MM.1S (cell line): Measurements from ENCODE around the gene SCO2.

ENCODE experiments used
- DNase-seq: peaks from one replicate; pipeline ENCODE4 v3.0.0-alpha.2; 2015
- H2AFZ ChIP-seq: fragments of 300-600 bp; sonication (generic); 2 replicates; pipeline ENCODE4 v1.6.0; 2016; ENCODE audit warnings: antibody characterized with exemption, low read length
- H3F3A ChIP-seq: fragments of 300-600 bp; sonication (generic); 2 replicates; pipeline ENCODE4 v1.6.1; 2016; ENCODE audit warnings: mild to moderate bottlenecking, antibody characterized with exemption, low read length, moderate library complexity, mixed read lengths; ENCODE audit not compliant: insufficient read depth
- H3K27ac ChIP-seq: fragments of 300-600 bp; sonication (generic); 2 replicates; pipeline ENCODE4 v1.5.1; 2016; ENCODE audit warnings: mild to moderate bottlenecking, low read length
- H3K27me3 ChIP-seq: fragments of 300-600 bp; sonication (generic); replicated peaks from 2 replicates; pipeline ENCODE4 v1.6.0; 2016; ENCODE audit warnings: low read length; ENCODE audit not compliant: insufficient read depth
- H3K36me3 ChIP-seq: fragments of 300-600 bp; sonication (generic); replicated peaks from 2 replicates; pipeline ENCODE4 v1.6.1; 2016; ENCODE audit warnings: mild to moderate bottlenecking, low read length, mixed read lengths; ENCODE audit not compliant: insufficient read depth
- H3K4me1 ChIP-seq: fragments of 300-600 bp; sonication (generic); 2 replicates; pipeline ENCODE4 v1.6.1; 2016; ENCODE audit warnings: low read length, mixed read lengths
- H3K4me2 ChIP-seq: fragments of 300-600 bp; sonication (generic); 2 replicates; pipeline ENCODE4 v1.6.0; 2016; ENCODE audit warnings: low read depth, low read length
- H3K4me3 ChIP-seq: fragments of 300-600 bp; sonication (generic); 2 replicates; pipeline ENCODE4 v1.5.1; 2016; ENCODE audit warnings: low read length, mixed read lengths
- H3K79me2 ChIP-seq: fragments of 300-600 bp; sonication (generic); 2 replicates; pipeline ENCODE4 v1.6.1; 2016; ENCODE audit warnings: mixed run types, low read length, mixed read lengths
- H3K9ac ChIP-seq: fragments of 300-600 bp; sonication (generic); 2 replicates; pipeline ENCODE4 v1.6.1; 2016; ENCODE audit warnings: low read length, mixed read lengths
- H3K9me2 ChIP-seq: fragments of 300-600 bp; sonication (generic); replicated peaks from 2 replicates; pipeline ENCODE4 v1.6.1; 2016; ENCODE audit warnings: mild to moderate bottlenecking, low read length, mixed read lengths; ENCODE audit not compliant: insufficient read depth
- H3K9me3 ChIP-seq: fragments of 300-600 bp; sonication (generic); replicated peaks from 2 replicates; pipeline ENCODE4 v1.6.1; 2016; ENCODE audit warnings: mild to moderate bottlenecking, low read length, mixed read lengths; ENCODE audit not compliant: insufficient read depth
- H4K20me1 ChIP-seq: fragments of 300-600 bp; sonication (generic); 2 replicates; pipeline ENCODE4 v1.6.1; 2016; ENCODE audit warnings: mild to moderate bottlenecking, low read length, moderate library complexity, mixed read lengths; ENCODE audit not compliant: insufficient read depth
- EZH2 ChIP-seq: fragments of 300-600 bp; sonication (generic); optimal IDR thresholded peaks from 2 replicates; pipeline ENCODE3; 2017; ENCODE audit warnings: low read depth, mild to moderate bottlenecking, antibody characterized with exemption, low read length, mixed read lengths
- EZH2phosphoT487 ChIP-seq: fragments of 300-600 bp; sonication (generic); IDR thresholded peaks from 2 replicates; pipeline ENCODE4 v1.6.1; 2018; ENCODE audit warnings: antibody characterized with exemption, low read length
- TF ChIP-seq, protein P1 (sequence below): fragments of 300-600 bp; sonication (generic); IDR thresholded peaks from 2 replicates; pipeline ENCODE4 v1.5.1; 2016; ENCODE audit warnings: antibody characterized with exemption, low read length, mixed read lengths

Gene SCO2

DNA sequence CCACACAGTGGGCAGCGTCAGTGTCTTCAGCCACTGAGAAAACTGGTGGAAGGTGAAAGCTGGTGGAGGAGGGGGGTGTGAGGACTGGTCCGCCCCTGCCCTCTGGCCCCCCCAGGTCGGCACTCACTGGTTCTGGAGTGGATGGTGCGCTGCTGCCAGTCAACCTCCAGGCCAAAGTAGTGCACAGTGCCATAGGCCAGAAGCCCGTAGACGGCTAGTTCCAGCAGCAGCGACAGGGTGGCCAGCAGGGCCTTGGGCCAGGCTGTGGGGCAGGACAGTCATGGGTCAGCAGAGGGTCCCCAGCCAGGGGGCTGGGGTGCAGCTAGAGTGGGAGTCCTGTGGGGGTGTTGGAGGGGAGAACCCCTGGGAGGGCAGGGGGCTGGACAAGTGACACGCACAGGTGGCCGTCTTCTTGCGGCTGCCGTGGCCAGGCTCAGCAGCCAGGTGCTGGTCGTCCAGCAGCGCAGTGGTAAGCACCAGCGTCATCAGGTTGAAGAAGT is 20.1 kb downstream of the SCO2 start:
- no peaks in the 10 kb centered on the region for H3K36me3 ChIP-seq
- no peak overlapping the region for H2AFZ ChIP-seq
- no peak overlapping the region for H3K9ac ChIP-seq
- H3K79me2 ChIP-seq: peaks cover 49% of the 10 kb centered on the region
- H3K27me3 ChIP-seq: no peaks in the 10 kb centered on the region
- no peak overlapping the region for H3K4me3 ChIP-seq
- TF ChIP-seq, protein P1, sequence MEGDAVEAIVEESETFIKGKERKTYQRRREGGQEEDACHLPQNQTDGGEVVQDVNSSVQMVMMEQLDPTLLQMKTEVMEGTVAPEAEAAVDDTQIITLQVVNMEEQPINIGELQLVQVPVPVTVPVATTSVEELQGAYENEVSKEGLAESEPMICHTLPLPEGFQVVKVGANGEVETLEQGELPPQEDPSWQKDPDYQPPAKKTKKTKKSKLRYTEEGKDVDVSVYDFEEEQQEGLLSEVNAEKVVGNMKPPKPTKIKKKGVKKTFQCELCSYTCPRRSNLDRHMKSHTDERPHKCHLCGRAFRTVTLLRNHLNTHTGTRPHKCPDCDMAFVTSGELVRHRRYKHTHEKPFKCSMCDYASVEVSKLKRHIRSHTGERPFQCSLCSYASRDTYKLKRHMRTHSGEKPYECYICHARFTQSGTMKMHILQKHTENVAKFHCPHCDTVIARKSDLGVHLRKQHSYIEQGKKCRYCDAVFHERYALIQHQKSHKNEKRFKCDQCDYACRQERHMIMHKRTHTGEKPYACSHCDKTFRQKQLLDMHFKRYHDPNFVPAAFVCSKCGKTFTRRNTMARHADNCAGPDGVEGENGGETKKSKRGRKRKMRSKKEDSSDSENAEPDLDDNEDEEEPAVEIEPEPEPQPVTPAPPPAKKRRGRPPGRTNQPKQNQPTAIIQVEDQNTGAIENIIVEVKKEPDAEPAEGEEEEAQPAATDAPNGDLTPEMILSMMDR: no peak
- TF ChIP-seq EZH2: no peak
- no peak for TF ChIP-seq EZH2phosphoT487
- H3F3A ChIP-seq: no peaks in the 10 kb centered on the region
- DNase-seq: no peak
- no peak overlapping the region for H3K27ac ChIP-seq
- H3K9me3 ChIP-seq: no peaks in the 10 kb centered on the region
- peaks cover 6% of the 10 kb centered on the region for H3K4me1 ChIP-seq
- no peaks in the 10 kb centered on the region for H3K9me2 ChIP-seq
- H4K20me1 ChIP-seq: no peaks in the 10 kb centered on the region
- no peak overlapping the region for H3K4me2 ChIP-seq

DNA sequence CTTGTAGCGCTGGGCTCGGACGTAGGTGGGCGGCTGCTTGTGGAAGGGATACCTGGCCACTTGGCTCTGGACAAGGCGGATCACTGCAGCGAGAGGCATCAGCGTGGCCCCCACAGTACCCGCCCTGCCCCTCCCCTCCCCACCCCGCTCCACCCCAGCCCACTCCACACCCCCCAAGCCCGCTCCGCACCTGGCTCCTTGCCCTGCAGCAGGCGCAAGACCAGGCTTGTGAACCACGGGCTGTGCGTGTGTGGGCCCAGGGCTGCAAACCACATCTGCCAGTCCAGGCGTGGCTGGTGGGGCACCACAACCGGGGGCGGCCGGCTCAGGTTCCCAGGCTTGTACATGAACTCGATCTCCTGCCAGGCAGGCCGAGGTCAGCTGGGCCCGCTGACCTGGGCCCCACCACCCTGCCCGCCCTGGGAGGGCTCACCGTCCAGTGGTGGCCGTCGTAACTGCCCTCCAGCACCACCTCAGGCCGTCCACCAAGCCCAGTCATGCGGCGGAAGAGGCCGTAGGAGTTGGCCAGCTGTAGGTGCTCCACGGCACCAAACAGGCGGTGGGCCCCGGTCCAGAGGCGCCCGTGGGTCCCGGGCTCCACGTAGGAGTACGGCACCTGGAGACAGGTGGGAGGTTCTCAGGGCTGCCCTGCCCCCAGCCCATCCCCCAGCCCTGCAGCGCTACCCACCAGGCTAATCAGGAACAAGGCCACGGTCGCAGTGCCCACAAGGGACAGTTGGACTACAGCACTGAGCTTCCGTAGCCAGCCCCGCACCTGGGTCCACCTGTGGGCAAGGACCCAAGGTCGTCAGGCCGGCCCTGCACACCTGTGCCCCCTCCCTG is 20.8 kb downstream of the SCO2 start:
- no peaks in the 10 kb centered on the region for H4K20me1 ChIP-seq
- H3K27ac ChIP-seq: no peak overlapping the region
- no peaks in the 10 kb centered on the region for H3K27me3 ChIP-seq
- no peak overlapping the region for H3K9ac ChIP-seq
- H3K4me3 ChIP-seq: no peak overlapping the region
- TF ChIP-seq EZH2 (no peak), EZH2phosphoT487 (no peak)
- TF ChIP-seq, protein P1: no peak
- H3K79me2 ChIP-seq: peaks cover 42% of the 10 kb centered on the region
- no peaks in the 10 kb centered on the region for H3F3A ChIP-seq
- H2AFZ ChIP-seq: no peak overlapping the region
- peaks cover 5% of the 10 kb centered on the region for H3K4me1 ChIP-seq
- H3K4me2 ChIP-seq: no peak overlapping the region
- H3K9me2 ChIP-seq: no peaks in the 10 kb centered on the region
- no peaks in the 10 kb centered on the region for H3K9me3 ChIP-seq
- no peaks in the 10 kb centered on the region for H3K36me3 ChIP-seq
- DNase-seq: no peak

DNA sequence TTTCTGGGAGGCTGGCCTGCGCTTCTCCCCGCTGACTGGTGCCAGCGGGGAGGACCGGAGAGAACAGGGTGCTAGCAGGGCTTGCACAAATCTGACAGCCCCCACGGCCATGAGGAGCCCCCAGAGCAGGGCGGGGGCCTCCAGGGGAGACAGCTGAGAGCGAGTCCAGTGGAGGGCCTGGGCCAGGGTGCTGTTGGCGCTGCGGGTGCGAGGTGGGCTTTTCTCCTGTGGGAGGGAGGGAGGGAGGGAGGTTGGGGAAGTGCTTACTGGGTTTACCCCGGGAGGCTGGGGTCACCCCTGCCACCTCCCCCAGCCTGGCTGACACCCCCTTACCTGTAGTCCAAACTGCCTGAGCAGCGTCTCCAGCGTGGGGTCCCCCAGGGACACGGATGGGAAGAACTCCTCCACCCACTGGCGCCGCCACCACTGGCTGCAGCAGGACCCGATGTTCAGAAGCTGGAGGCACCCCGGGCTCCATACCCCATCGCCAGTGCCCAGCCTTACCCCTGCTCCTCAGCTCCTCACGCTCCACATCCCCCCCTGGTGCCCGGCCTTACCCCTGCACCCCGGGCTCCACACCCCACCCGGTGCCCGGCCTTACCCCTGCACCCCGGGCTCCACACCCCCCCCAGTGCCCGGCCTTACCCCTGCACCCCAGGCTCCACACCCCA is 21.8 kb downstream of the SCO2 start:
- Histone ChIP-seq H3K27me3 (no peaks in the 10 kb centered on the region), H2AFZ (no peak overlapping the region), H4K20me1 (no peaks in the 10 kb centered on the region), H3K4me3 (no peak overlapping the region), H3K9me3 (no peaks in the 10 kb centered on the region), H3K27ac (no peak overlapping the region), H3F3A (0 out of 2 replicates have a peak, but pooled peaks cover 1% of the 10 kb centered on the region), H3K4me1 (no peaks in the 10 kb centered on the region), H3K36me3 (no peaks in the 10 kb centered on the region), H3K4me2 (no peak overlapping the region), H3K79me2 (peaks cover 32% of the 10 kb centered on the region), H3K9ac (no peak overlapping the region), H3K9me2 (no peaks in the 10 kb centered on the region)
- DNase-seq: no peak
- no peak for TF ChIP-seq EZH2
- TF ChIP-seq EZH2phosphoT487: no peak
- TF ChIP-seq, protein P1: no peak
